ENCODE measurements around the gene GADD45GIP1.

DNA sequence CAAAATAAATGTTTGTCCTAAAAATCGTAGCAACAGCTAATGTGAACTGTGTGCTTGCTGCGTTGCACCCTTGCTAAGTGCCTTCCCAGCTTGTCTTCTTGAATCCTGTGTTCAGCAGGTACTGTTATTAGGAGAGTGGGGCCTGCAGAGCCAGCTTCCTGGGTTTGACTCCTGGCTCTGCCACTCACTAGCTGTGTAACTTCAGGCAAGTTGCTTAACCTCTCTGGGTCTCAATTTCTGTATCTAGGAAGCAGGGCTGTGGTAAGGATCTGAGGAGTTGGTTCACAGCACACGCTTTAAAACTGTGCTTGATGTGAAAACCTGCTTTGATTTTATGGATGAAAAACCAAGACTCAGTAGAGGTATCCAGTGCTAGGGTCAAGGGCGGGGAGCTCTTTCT, 48.2 kb upstream of the GADD45GIP1 start:
- TF ChIP-seq, protein P1, sequence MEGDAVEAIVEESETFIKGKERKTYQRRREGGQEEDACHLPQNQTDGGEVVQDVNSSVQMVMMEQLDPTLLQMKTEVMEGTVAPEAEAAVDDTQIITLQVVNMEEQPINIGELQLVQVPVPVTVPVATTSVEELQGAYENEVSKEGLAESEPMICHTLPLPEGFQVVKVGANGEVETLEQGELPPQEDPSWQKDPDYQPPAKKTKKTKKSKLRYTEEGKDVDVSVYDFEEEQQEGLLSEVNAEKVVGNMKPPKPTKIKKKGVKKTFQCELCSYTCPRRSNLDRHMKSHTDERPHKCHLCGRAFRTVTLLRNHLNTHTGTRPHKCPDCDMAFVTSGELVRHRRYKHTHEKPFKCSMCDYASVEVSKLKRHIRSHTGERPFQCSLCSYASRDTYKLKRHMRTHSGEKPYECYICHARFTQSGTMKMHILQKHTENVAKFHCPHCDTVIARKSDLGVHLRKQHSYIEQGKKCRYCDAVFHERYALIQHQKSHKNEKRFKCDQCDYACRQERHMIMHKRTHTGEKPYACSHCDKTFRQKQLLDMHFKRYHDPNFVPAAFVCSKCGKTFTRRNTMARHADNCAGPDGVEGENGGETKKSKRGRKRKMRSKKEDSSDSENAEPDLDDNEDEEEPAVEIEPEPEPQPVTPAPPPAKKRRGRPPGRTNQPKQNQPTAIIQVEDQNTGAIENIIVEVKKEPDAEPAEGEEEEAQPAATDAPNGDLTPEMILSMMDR (IDR thresholded peaks at IDR 0.05; ENCODE audit: low read depth, low read length, poor library complexity, severe bottlenecking): no peak
- no peak for TF ChIP-seq EZH2phosphoT487 (IDR thresholded peaks at IDR 0.05; ENCODE audit: borderline replicate concordance, low read length)
